ENCODE measurements around the gene GLOD5. TPM values are rescaled to one million over a fixed set of nuclear protein-coding genes. Genes with fewer than 3 reads are reported as not detected.

GLOD5 gene
- 1 to 10 TPM in 1 of 2 donors, under 1 TPM in 1; 0.84 to 2.5 TPM for total RNA-seq
- 1 to 10 TPM; 1.3 to 2.3 (median 1.6) TPM for polyA plus RNA-seq (ENCODE audit: insufficient read length in 6 of 6)
- long read RNA-seq, donor 1, partial matches to known transcripts = 0 of 1 reads
- long read RNA-seq, donor 1, other reads (novel, unspliced or antisense) = 0 of 1 reads
- long read RNA-seq, donor 2 = 0 reads
- long read RNA-seq, donor 3 = 0 reads
- long read RNA-seq, donor 4, partial matches to known transcripts = 0 of 4 reads
- long read RNA-seq, donor 4, other reads (novel, unspliced or antisense) = 1 of 4 reads
- long read RNA-seq, donor 5 = 0 reads
- long read RNA-seq, donor 6 = 0 reads
- long read RNA-seq, donor 7 = 0 reads
- long read RNA-seq, donor 8 = 0 reads
- long read RNA-seq, donor 9 = 0 reads
- long read RNA-seq, donor 10, partial matches to known transcripts = 0 of 1 reads
- long read RNA-seq, donor 10, other reads (novel, unspliced or antisense) = 0 of 1 reads
- long read RNA-seq, donor 11 = 0 reads
- long read RNA-seq, donor 12 = 0 reads

GRCh38 chrX:48761674-48762471, at the start of gene GLOD5:
Gene GLOD5, plus strand, starts transcription at chrX:48761747. Its CDS starts 44 bp downstream, at chrX:48761791.
- Histone ChIP-seq H3K9me3 (no peaks in the 10 kb centered on the region), H3K36me3 (no peaks in the 10 kb centered on the region), H3K27ac (peak within 1 kb of the TSS in 1 of 2 donors; percentile 45), H3K4me3 (no peak within 1 kb of the TSS), H3K4me1 (no peaks in the 10 kb centered on the region), H3K27me3 (no peaks in the 10 kb centered on the region)
- no peak for TF ChIP-seq CTCF (IDR thresholded peaks at IDR 0.05)
- DNase-seq (peak; percentile 5 to 82 (median 56)), ATAC-seq (peak; percentile 99)
- intact Hi-C loops (cut with DNase I) = no loop called here

GRCh38 chrX:48711929-48712505, 49.5 kb upstream of the GLOD5 start:
- no peak for ATAC-seq
- H3K27ac ChIP-seq = no peak overlapping the region

GRCh38 chrX:48713847-48714246, 47.7 kb upstream of the GLOD5 start:
- no peak for ATAC-seq
- H3K36me3 ChIP-seq = no peaks in the 10 kb centered on the region
- H3K4me1 ChIP-seq = no peaks in the 10 kb centered on the region
- no peak overlapping the region for H3K27ac ChIP-seq
- no peaks in the 10 kb centered on the region for H3K9me3 ChIP-seq
- no peak for DNase-seq
- H3K27me3 ChIP-seq = no peaks in the 10 kb centered on the region
- intact Hi-C loops (cut with DNase I) = no loop called here
- TF ChIP-seq CTCF (IDR thresholded peaks at IDR 0.05) = no peak
- no peak overlapping the region for H3K4me3 ChIP-seq

More at GRCh38 chrX:48711929-48712505, 49.5 kb upstream of the GLOD5 start:
- no peak for TF ChIP-seq CTCF (IDR thresholded peaks at IDR 0.05)
- Histone ChIP-seq H3K36me3 (no peaks in the 10 kb centered on the region), H3K9me3 (no peaks in the 10 kb centered on the region), H3K4me1 (no peaks in the 10 kb centered on the region), H3K4me3 (no peak overlapping the region), H3K27me3 (no peaks in the 10 kb centered on the region)
- no peak for DNase-seq
- intact Hi-C loops (cut with DNase I) = no loop called here

- H3K9me3 ChIP-seq = no peaks in the 10 kb centered on the region
- TF ChIP-seq CTCF (IDR thresholded peaks at IDR 0.05) = no peak
- no peaks in the 10 kb centered on the region for H3K27me3 ChIP-seq
- DNase-seq (no peak), ATAC-seq (no peak)
- H3K27ac ChIP-seq = no peak overlapping the region
- no peaks in the 10 kb centered on the region for H3K36me3 ChIP-seq
- intact Hi-C loops (cut with DNase I) = no loop called here
- no peaks in the 10 kb centered on the region for H3K4me1 ChIP-seq
- H3K4me3 ChIP-seq = no peak overlapping the region
Measured at GRCh38 chrX:48714573-48714972, 47.0 kb upstream of the GLOD5 start.

Data from left lung (tissue), 14 donors.